ENCODE measurements around the gene CFAP45. TPM values are rescaled to one million over a fixed set of nuclear protein-coding genes. Genes with fewer than 3 reads are reported as not detected.

Gene CFAP45
- total RNA-seq, 2 donors from 2014 or later: 0.49 to 0.55 TPM

DNA sequence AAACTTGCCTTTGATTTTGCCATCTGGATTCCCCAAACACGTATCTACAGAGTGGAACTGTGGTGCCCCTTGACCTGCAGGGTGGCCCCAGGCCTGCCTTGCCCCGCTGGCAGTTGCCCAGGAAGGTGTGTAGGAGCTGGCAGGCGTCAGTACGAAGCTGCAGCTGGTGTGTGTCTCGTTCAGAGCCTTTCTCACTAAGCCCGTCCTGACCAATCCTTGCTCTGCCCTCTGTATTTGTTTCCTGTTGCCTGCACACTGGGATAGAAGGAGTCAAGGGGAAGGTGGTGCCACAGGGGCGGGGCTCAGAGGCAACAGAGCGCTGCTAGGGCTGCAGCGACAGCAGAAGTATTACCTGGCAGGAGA is 32.3 kb downstream of the CFAP45 start:
- H3K36me3 ChIP-seq (ENCODE audit: control insufficient read depth, insufficient read depth, low read length): no peaks in the 10 kb centered on the region
- H3K27me3 Mint-ChIP-seq (ENCODE audit: insufficient read depth): peaks cover 32% of the 10 kb centered on the region
- peak overlapping the region; percentile 26 for H3K27ac Mint-ChIP-seq
- peaks cover 11% of the 10 kb centered on the region for H3K4me1 ChIP-seq (ENCODE audit: control insufficient read depth, insufficient read depth, low read length)
- no peaks in the 10 kb centered on the region for H3K9me3 Mint-ChIP-seq
- H3K9me3 ChIP-seq (ENCODE audit: control insufficient read depth, low read length): no peaks in the 10 kb centered on the region
- H3K4me3 ChIP-seq (ENCODE audit: low read length): no peak overlapping the region
- H3K9ac ChIP-seq (ENCODE audit: extremely low read depth, low read length, poor library complexity, severe bottlenecking): no peak overlapping the region
- no peak overlapping the region for H3K27ac ChIP-seq (ENCODE audit: low read depth, low read length)
- no peak overlapping the region for H3K4me3 Mint-ChIP-seq
- H3K36me3 Mint-ChIP-seq (ENCODE audit: low read depth): no peaks in the 10 kb centered on the region
- TF ChIP-seq, protein P1, sequence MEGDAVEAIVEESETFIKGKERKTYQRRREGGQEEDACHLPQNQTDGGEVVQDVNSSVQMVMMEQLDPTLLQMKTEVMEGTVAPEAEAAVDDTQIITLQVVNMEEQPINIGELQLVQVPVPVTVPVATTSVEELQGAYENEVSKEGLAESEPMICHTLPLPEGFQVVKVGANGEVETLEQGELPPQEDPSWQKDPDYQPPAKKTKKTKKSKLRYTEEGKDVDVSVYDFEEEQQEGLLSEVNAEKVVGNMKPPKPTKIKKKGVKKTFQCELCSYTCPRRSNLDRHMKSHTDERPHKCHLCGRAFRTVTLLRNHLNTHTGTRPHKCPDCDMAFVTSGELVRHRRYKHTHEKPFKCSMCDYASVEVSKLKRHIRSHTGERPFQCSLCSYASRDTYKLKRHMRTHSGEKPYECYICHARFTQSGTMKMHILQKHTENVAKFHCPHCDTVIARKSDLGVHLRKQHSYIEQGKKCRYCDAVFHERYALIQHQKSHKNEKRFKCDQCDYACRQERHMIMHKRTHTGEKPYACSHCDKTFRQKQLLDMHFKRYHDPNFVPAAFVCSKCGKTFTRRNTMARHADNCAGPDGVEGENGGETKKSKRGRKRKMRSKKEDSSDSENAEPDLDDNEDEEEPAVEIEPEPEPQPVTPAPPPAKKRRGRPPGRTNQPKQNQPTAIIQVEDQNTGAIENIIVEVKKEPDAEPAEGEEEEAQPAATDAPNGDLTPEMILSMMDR (conservative IDR thresholded peaks at IDR 0.05): no peak
- peak; percentile 77 for DNase-seq
- H3K4me1 Mint-ChIP-seq: peaks cover 24% of the 10 kb centered on the region
- H3K27me3 ChIP-seq (ENCODE audit: control insufficient read depth, insufficient read depth, low read length, poor library complexity, severe bottlenecking): peaks cover 4% of the 10 kb centered on the region
- 79 to 87% methylated on average over 5 to 9 of the region's 9 CpGs for WGBS, 2 experiments (ENCODE audit: insufficient coverage in 1 of 2, insufficient read length in 1 of 2)

DNA sequence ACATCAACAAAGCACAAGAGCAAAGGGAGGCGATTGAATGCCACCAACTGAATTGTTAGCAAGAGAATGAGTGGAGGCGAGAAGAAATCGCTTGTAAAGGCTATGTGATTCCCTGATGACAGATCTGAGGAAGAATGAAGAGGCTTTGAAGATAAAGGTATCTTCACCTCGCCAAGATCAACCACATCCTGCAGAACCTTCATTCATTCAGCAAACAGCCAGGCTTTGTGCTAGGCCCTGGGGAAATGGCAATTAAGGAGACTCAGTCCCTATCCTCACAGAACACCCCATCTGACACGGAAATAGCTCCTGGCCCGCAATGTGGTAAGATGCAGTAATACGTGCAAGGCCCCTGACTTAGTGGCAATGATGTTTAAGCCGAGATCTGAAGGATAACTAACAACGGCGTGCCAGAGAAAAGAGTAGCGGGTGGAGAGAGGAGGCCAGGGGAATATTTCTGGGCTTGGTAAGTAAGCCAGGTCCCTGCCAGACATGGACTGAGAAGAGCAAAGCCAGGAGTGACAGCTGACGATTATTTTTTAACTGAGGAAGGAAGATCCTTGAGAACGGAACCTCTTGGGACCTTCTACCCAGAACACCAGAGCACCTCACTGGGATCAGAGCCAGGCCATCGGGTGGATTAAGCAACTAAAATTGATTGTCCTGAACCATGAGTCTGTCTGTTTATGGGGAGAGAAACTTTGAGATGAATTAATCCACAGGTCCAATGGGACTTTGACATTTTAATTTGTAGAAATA is 32.9 kb downstream of the CFAP45 start:
- Mint-ChIP-seq H3K36me3 (ENCODE audit: low read depth) (no peaks in the 10 kb centered on the region), H3K9me3 (no peaks in the 10 kb centered on the region), H3K4me1 (peaks cover 24% of the 10 kb centered on the region), H3K4me3 (no peak overlapping the region), H3K27me3 (ENCODE audit: insufficient read depth) (peaks cover 27% of the 10 kb centered on the region), H3K27ac (no peak overlapping the region)
- Histone ChIP-seq H3K4me1 (ENCODE audit: control insufficient read depth, insufficient read depth, low read length) (peaks cover 11% of the 10 kb centered on the region), H3K9ac (ENCODE audit: extremely low read depth, low read length, poor library complexity, severe bottlenecking) (no peak overlapping the region), H3K9me3 (ENCODE audit: control insufficient read depth, low read length) (no peaks in the 10 kb centered on the region), H3K4me3 (ENCODE audit: low read length) (no peak overlapping the region), H3K27ac (ENCODE audit: low read depth, low read length) (no peak overlapping the region), H3K36me3 (ENCODE audit: control insufficient read depth, insufficient read depth, low read length) (no peaks in the 10 kb centered on the region), H3K27me3 (ENCODE audit: control insufficient read depth, insufficient read depth, low read length, poor library complexity, severe bottlenecking) (peaks cover 4% of the 10 kb centered on the region)
- WGBS, 2 experiments (ENCODE audit: insufficient coverage in 1 of 2, insufficient read length in 1 of 2): 83 to 90% methylated on average over 9 to 14 of the region's 14 CpGs
- TF ChIP-seq, protein P1 (conservative IDR thresholded peaks at IDR 0.05): no peak
- DNase-seq: no peak

DNA sequence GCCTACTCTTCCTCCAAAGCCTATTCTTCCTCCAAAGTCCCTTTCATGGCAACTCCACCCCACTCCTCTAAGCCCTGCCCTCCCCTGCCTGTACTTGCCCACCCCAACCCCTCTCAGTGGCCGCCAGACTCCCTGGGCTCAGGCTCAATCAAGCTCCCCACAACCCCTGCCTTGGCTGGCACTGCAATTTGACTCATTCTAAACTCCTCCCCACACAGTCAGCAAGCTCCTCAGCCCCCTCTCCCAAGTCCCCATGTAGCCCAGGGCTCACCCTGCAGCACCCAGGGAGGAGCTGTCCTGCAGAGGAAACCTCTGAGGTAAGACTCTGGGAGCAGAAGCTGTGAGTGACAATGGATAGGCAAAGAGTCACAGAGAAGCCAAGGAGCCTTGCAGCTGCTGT is 33.9 kb downstream of the CFAP45 start:
- Histone ChIP-seq H3K9me3 (ENCODE audit: control insufficient read depth, low read length) (no peaks in the 10 kb centered on the region), H3K4me1 (ENCODE audit: control insufficient read depth, insufficient read depth, low read length) (peaks cover 11% of the 10 kb centered on the region), H3K27me3 (ENCODE audit: control insufficient read depth, insufficient read depth, low read length, poor library complexity, severe bottlenecking) (peaks cover 9% of the 10 kb centered on the region), H3K27ac (ENCODE audit: low read depth, low read length) (no peak overlapping the region), H3K36me3 (ENCODE audit: control insufficient read depth, insufficient read depth, low read length) (no peaks in the 10 kb centered on the region), H3K4me3 (ENCODE audit: low read length) (no peak overlapping the region), H3K9ac (ENCODE audit: extremely low read depth, low read length, poor library complexity, severe bottlenecking) (no peak overlapping the region)
- no peak for DNase-seq
- Mint-ChIP-seq H3K4me3 (no peak overlapping the region), H3K4me1 (peaks cover 24% of the 10 kb centered on the region), H3K36me3 (ENCODE audit: low read depth) (no peaks in the 10 kb centered on the region), H3K27me3 (ENCODE audit: insufficient read depth) (peaks cover 27% of the 10 kb centered on the region), H3K27ac (no peak overlapping the region), H3K9me3 (no peaks in the 10 kb centered on the region)
- whole genome bisulfite sequencing, 2 experiments (ENCODE audit: insufficient coverage in 1 of 2, insufficient read length in 1 of 2): 71% methylated on average over 1 of the region's 1 CpG; no CpG with 5 or more reads in 1 of the 2 experiments
- TF ChIP-seq, protein P1 (conservative IDR thresholded peaks at IDR 0.05): no peak

Data from endodermal cell (in vitro differentiated cells).